OCI-LY1 (cell line): Measurements from ENCODE around the gene NPR1.

Source experiments
- H2AFZ ChIP-seq: fragments of 200-600 bp; sonication (generic), shearing (Covaris generic); 2 replicates; pipeline ENCODE4 v1.6.0; 2014; ENCODE audit warnings: antibody characterized with exemption, mild to moderate bottlenecking, low read length
- H3F3A ChIP-seq: fragments of 200-600 bp; sonication (generic), shearing (Covaris generic); 2 replicates; pipeline ENCODE4 v1.6.0; 2014; ENCODE audit warnings: mild to moderate bottlenecking, antibody characterized with exemption, low read length, moderate library complexity; ENCODE audit not compliant: insufficient read depth
- H3K27ac ChIP-seq: fragments of 200-600 bp; sonication (generic); 2 replicates; pipeline ENCODE4 v1.5.1; 2014; ENCODE audit warnings: low read length, mixed run types, mild to moderate bottlenecking, low read depth; ENCODE audit not compliant: poor library complexity, severe bottlenecking
- H3K27me3 ChIP-seq: fragments of 200-600 bp; sonication (generic); 2 replicates; pipeline ENCODE4 v1.6.0; 2014; ENCODE audit warnings: antibody characterized with exemption, mild to moderate bottlenecking, low read length, moderate library complexity; ENCODE audit not compliant: insufficient read depth
- H3K36me3 ChIP-seq: fragments of 200-600 bp; sonication (generic); 2 replicates; pipeline ENCODE4 v1.6.1; 2014; ENCODE audit warnings: mild to moderate bottlenecking, antibody characterized with exemption, low read length, moderate library complexity, mixed read lengths; ENCODE audit not compliant: insufficient read depth
- H3K4me1 ChIP-seq: fragments of 200-600 bp; sonication (generic); 2 replicates; pipeline ENCODE4 v1.5.1; 2014; ENCODE audit warnings: mild to moderate bottlenecking, low read length, moderate library complexity; ENCODE audit not compliant: insufficient read depth, severe bottlenecking
- H3K4me2 ChIP-seq: fragments of 200-600 bp; sonication (generic), shearing (Covaris generic); 2 replicates; pipeline ENCODE4 v1.6.1; 2014; ENCODE audit warnings: low read length
- H3K4me3 ChIP-seq: fragments of 200-600 bp; sonication (generic); 2 replicates; pipeline ENCODE4 v1.5.1; 2014; ENCODE audit warnings: low read length, low read depth, mild to moderate bottlenecking, mixed read lengths; ENCODE audit not compliant: poor library complexity, severe bottlenecking
- H3K79me2 ChIP-seq: fragments of 200-600 bp; shearing (Covaris generic); 2 replicates; pipeline ENCODE4 v1.6.1; 2016; ENCODE audit warnings: mixed run types, low read length, mixed read lengths; ENCODE audit not compliant: insufficient read depth
- H3K9ac ChIP-seq: fragments of 200-600 bp; sonication (generic), shearing (Covaris generic); 2 replicates; pipeline ENCODE4 v1.6.1; 2014; ENCODE audit warnings: mild to moderate bottlenecking, low read length, mixed read lengths
- H3K9me2 ChIP-seq: fragments of 200-600 bp; sonication (generic), shearing (Covaris generic); 2 replicates; pipeline ENCODE4 v1.6.1; 2014; ENCODE audit warnings: low read depth, mild to moderate bottlenecking, low read length, mixed read lengths
- H3K9me3 ChIP-seq: fragments of 200-600 bp; shearing (Covaris generic); 2 replicates; pipeline ENCODE4 v1.6.1; 2014; ENCODE audit warnings: low read length, mixed read lengths
- H4K20me1 ChIP-seq: fragments of 200-600 bp; sonication (generic), shearing (Covaris generic); 2 replicates; pipeline ENCODE4 v1.6.0; 2016; ENCODE audit warnings: mild to moderate bottlenecking, low read length; ENCODE audit not compliant: insufficient read depth
- CTCF ChIP-seq: fragments of 200-600 bp; sonication (generic), shearing (Covaris generic); IDR thresholded peaks from 2 replicates; pipeline ENCODE4 v1.5.1; 2017; ENCODE audit warnings: mild to moderate bottlenecking, antibody characterized with exemption, low read length, moderate library complexity, mixed read lengths
- EZH2 ChIP-seq: fragments of 200-600 bp; sonication (generic), shearing (Covaris generic); IDR thresholded peaks from 2 replicates; pipeline ENCODE4 v1.8.0; 2017; ENCODE audit warnings: borderline replicate concordance, mixed run types, mild to moderate bottlenecking, antibody characterized with exemption, low read length, moderate library complexity, mixed read lengths

Gene NPR1

GRCh38 chr1:153728305-153729066, 50.0 kb downstream of the NPR1 start:
- 0 out of 2 replicates have a peak, but pooled peaks cover 4% of the 10 kb centered on the region for H3F3A ChIP-seq
- H3K9me2 ChIP-seq, result no peaks in the 10 kb centered on the region
- H3K36me3 ChIP-seq, result 0 out of 2 replicates have a peak, but pooled peaks cover 8% of the 10 kb centered on the region
- peak overlapping the region; percentile 100 for H3K4me3 ChIP-seq
- H3K27me3 ChIP-seq, result no peaks in the 10 kb centered on the region
- no peak overlapping the region for H2AFZ ChIP-seq
- H3K79me2 ChIP-seq, result peaks cover 11% of the 10 kb centered on the region; the same call in 1 of the 2 replicates
- no peaks in the 10 kb centered on the region for H4K20me1 ChIP-seq
- H3K27ac ChIP-seq, result peak overlapping the region; percentile 78
- H3K4me2 ChIP-seq, result peak overlapping the region; percentile 100
- peak overlapping the region; percentile 100 for H3K9ac ChIP-seq
- H3K9me3 ChIP-seq, result no peaks in the 10 kb centered on the region
- H3K4me1 ChIP-seq, result peaks cover 39% of the 10 kb centered on the region
- TF ChIP-seq EZH2 (no peak), CTCF (no peak)

GRCh38 chr1:153730468-153730988, 52.0 kb downstream of the NPR1 start:
- H3K27ac ChIP-seq, result no peak overlapping the region
- peak overlapping the region; percentile 100 for H3K4me3 ChIP-seq
- no peak overlapping the region; the same call in 1 of the 2 replicates for H3K9ac ChIP-seq
- peaks cover 16% of the 10 kb centered on the region; the same call in 1 of the 2 replicates for H3K36me3 ChIP-seq
- peak overlapping the region; percentile 100 for H3K4me2 ChIP-seq
- H3K27me3 ChIP-seq, result no peaks in the 10 kb centered on the region
- no peaks in the 10 kb centered on the region for H4K20me1 ChIP-seq
- H3K4me1 ChIP-seq, result peaks cover 39% of the 10 kb centered on the region
- TF ChIP-seq EZH2, result no peak
- no peak for TF ChIP-seq CTCF
- H3F3A ChIP-seq, result 0 out of 2 replicates have a peak, but pooled peaks cover 4% of the 10 kb centered on the region
- H2AFZ ChIP-seq, result no peak overlapping the region
- peaks cover 11% of the 10 kb centered on the region; the same call in 1 of the 2 replicates for H3K79me2 ChIP-seq
- H3K9me2 ChIP-seq, result no peaks in the 10 kb centered on the region
- H3K9me3 ChIP-seq, result no peaks in the 10 kb centered on the region

- Histone ChIP-seq H3K79me2 (peaks cover 4% of the 10 kb centered on the region; the same call in 1 of the 2 replicates), H3K9ac (no peak overlapping the region), H3K9me3 (no peaks in the 10 kb centered on the region), H3K4me1 (peaks cover 22% of the 10 kb centered on the region), H3K9me2 (no peaks in the 10 kb centered on the region), H4K20me1 (no peaks in the 10 kb centered on the region), H3K4me2 (no peak overlapping the region), H3K4me3 (no peak overlapping the region), H3K27me3 (no peaks in the 10 kb centered on the region), H2AFZ (no peak overlapping the region), H3K36me3 (peaks cover 16% of the 10 kb centered on the region; the same call in 1 of the 2 replicates), H3F3A (no peaks in the 10 kb centered on the region), H3K27ac (no peak overlapping the region)
- no peak for TF ChIP-seq EZH2
- no peak for TF ChIP-seq CTCF
Observed at GRCh38 chr1:153733970-153734369, 55.5 kb downstream of the NPR1 start.
